GM23338 (cell line): ENCODE data around the gene MAD1L1. TPM values are rescaled to one million over a fixed set of nuclear protein-coding genes. Genes with fewer than 3 reads are reported as not detected.

Source experiments
- ATAC-seq: fragments of 200-7000 bp; cut with Tn5 transposase; 3 replicates; pipeline ENCODE4 v1.9.1; 2020
- DNase-seq: peaks from one replicate; pipeline ENCODE4 v3.0.0-alpha.2; 2015; ENCODE audit warnings: low spot score
- H2AFZ ChIP-seq: fragments of 200-600 bp; sonication (generic); 2 replicates; pipeline ENCODE4 v1.8.0; 2016; ENCODE audit warnings: antibody characterized with exemption, mild to moderate bottlenecking, moderate library complexity
- H3F3A ChIP-seq: fragments of 200-600 bp; sonication (generic); replicated peaks from 2 replicates; pipeline ENCODE4 v1.8.0; 2017; ENCODE audit warnings: antibody characterized with exemption, mixed run types, low read depth
- H3K27ac ChIP-seq: fragments of 200-600 bp; sonication (generic); 2 replicates; pipeline ENCODE4 v1.6.1; 2016; ENCODE audit warnings: low read depth
- H3K27me3 ChIP-seq: fragments of 200-600 bp; sonication (generic); 2 replicates; pipeline ENCODE4 v1.8.0; 2016; ENCODE audit warnings: mild to moderate bottlenecking, mixed run types, moderate library complexity; ENCODE audit not compliant: insufficient read depth
- H3K36me3 ChIP-seq: fragments of 200-600 bp; sonication (generic); 2 replicates; pipeline ENCODE4 v1.8.0; 2016; ENCODE audit warnings: mild to moderate bottlenecking; ENCODE audit not compliant: insufficient read depth
- H3K4me1 ChIP-seq: fragments of 200-600 bp; sonication (generic); 2 replicates; pipeline ENCODE4 v1.8.0; 2016; ENCODE audit warnings: mild to moderate bottlenecking, moderate library complexity; ENCODE audit not compliant: insufficient read depth
- H3K4me2 ChIP-seq: fragments of 200-600 bp; sonication (generic); 2 replicates; pipeline ENCODE4 v1.7.1; 2017; ENCODE audit warnings: mixed run types
- H3K4me3 ChIP-seq: fragments of 200-600 bp; sonication (generic); 2 replicates; pipeline ENCODE4 v1.6.1; 2016; ENCODE audit warnings: mixed run types
- H3K79me2 ChIP-seq: fragments of 200-600 bp; sonication (generic); replicated peaks from 2 replicates; pipeline ENCODE4 v1.8.0; 2017; ENCODE audit warnings: mild to moderate bottlenecking; ENCODE audit not compliant: insufficient read depth
- H3K9me2 ChIP-seq: fragments of 200-600 bp; sonication (generic); 2 replicates; pipeline ENCODE4 v1.8.0; 2017; ENCODE audit not compliant: insufficient read depth
- H4K20me1 ChIP-seq: fragments of 200-600 bp; sonication (generic); replicated peaks from 2 replicates; pipeline ENCODE4 v1.8.0; 2017; ENCODE audit warnings: mild to moderate bottlenecking; ENCODE audit not compliant: insufficient read depth
- H3K27ac Mint-ChIP-seq: 2 replicates; pipeline ENCODE4 v1.8.0; 2020; ENCODE audit warnings: inconsistent platforms, mild to moderate bottlenecking, moderate library complexity, mixed read lengths
- H3K27me3 Mint-ChIP-seq: 3 replicates; pipeline ENCODE4 v1.8.0; 2022; ENCODE audit warnings: low read depth, mild to moderate bottlenecking, moderate library complexity, mixed read lengths, inconsistent platforms; ENCODE audit not compliant: insufficient read depth, poor library complexity
- H3K36me3 Mint-ChIP-seq: 3 replicates; pipeline ENCODE4 v1.8.0; 2021; ENCODE audit warnings: low read depth, mild to moderate bottlenecking, inconsistent platforms, moderate library complexity, mixed read lengths
- H3K4me1 Mint-ChIP-seq: 3 replicates; pipeline ENCODE4 v1.8.0; 2020; ENCODE audit warnings: mild to moderate bottlenecking, inconsistent platforms, mixed read lengths
- H3K4me3 Mint-ChIP-seq: 3 replicates; pipeline ENCODE4 v1.8.0; 2021; ENCODE audit warnings: moderate library complexity, mild to moderate bottlenecking, inconsistent platforms, mixed read lengths
- H3K9me3 Mint-ChIP-seq: 3 replicates; pipeline ENCODE4 v1.8.0; 2020; ENCODE audit warnings: moderate library complexity, mild to moderate bottlenecking, inconsistent platforms, mixed read lengths
- CREB1 ChIP-seq: fragments of 250-450 bp; sonication (Bioruptor Pico); IDR thresholded peaks from 2 replicates; pipeline ENCODE4 v1.5.0; 2020; ENCODE audit warnings: low read depth, mild to moderate bottlenecking, moderate library complexity
- CTCF ChIP-seq, 2 experiments: fragments of 200-600 bp in 1 of 2; sonication (generic) in 1 of 2; conservative IDR thresholded peaks; 2 replicates each; pipeline versions ENCODE4 v1.5.1 to v1.6.1; 2016 to 2017; ENCODE audit warnings: antibody characterized with exemption in 2 of 2, low read depth in 2 of 2, mild to moderate bottlenecking in 2 of 2, moderate library complexity in 1 of 2
- EZH2 ChIP-seq: fragments of 200-600 bp; sonication (generic); IDR thresholded peaks from one replicate; pipeline ENCODE4 v1.8.0; 2017; ENCODE audit warnings: antibody characterized with exemption, mild to moderate bottlenecking, low read depth; ENCODE audit not compliant: unreplicated experiment
- EZH2phosphoT487 ChIP-seq: fragments of 200-600 bp; sonication (generic); IDR thresholded peaks from one replicate; pipeline ENCODE4 v1.8.1; 2018; ENCODE audit warnings: antibody characterized with exemption; ENCODE audit not compliant: unreplicated experiment
- JUNB ChIP-seq: IDR thresholded peaks from one replicate; pipeline ENCODE4 v1.6.1; 2016; ENCODE audit warnings: antibody characterized with exemption; ENCODE audit not compliant: unreplicated experiment
- NANOG ChIP-seq: IDR thresholded peaks from 2 replicates; pipeline ENCODE4 v1.6.1; 2016; ENCODE audit warnings: antibody characterized with exemption, borderline replicate concordance
- POLR2AphosphoS5 ChIP-seq: IDR thresholded peaks from 2 replicates; pipeline ENCODE4 v1.6.1; 2016; ENCODE audit warnings: antibody characterized with exemption, low read depth
- STAT1 ChIP-seq: IDR thresholded peaks from one replicate; pipeline ENCODE4 v1.6.1; 2016; ENCODE audit warnings: antibody characterized with exemption; ENCODE audit not compliant: unreplicated experiment
- ZNF114 ChIP-seq: fragments of 250-450 bp; sonication (Bioruptor Pico); IDR thresholded peaks from 2 replicates; pipeline ENCODE4 v1.5.0; 2020; ENCODE audit warnings: mild to moderate bottlenecking, moderate library complexity
- ZNF331 ChIP-seq: fragments of 250-450 bp; sonication (Bioruptor Pico); IDR thresholded peaks from 2 replicates; pipeline ENCODE4 v1.5.0; 2020; ENCODE audit warnings: low read depth, mild to moderate bottlenecking, moderate library complexity
- polyA plus RNA-seq: library from polyadenylated mRNA; unstranded; fragments of >200 nt; fragmentation: Nextera tagmentation; extraction: Ambion mirVana; gene quantifications from 2 replicates; pipeline ENCODE4 v1.2.1, GENCODE V29; 2016
- total RNA-seq: library from RNA; depleted of rRNA; stranded (reverse); fragments of >200 nt; shearing (Covaris generic); gene quantifications from 2 replicates; pipeline ENCODE4 v1.2.3, GENCODE V29; 2014

Gene MAD1L1
- total and polyA plus RNA-seq, 2 experiments from 2014 or later = 40.3 to 59.3 TPM

GRCh38 chr7:1901431-1902210 is 331.1 kb downstream of the MAD1L1 start:
- Histone ChIP-seq H3K9me2 (no peaks in the 10 kb centered on the region), H3K27me3 (no peaks in the 10 kb centered on the region), H3K36me3 (no peaks in the 10 kb centered on the region), H3K79me2 (no peaks in the 10 kb centered on the region), H3K4me3 (no peak overlapping the region), H3K27ac (no peak overlapping the region), H3K4me2 (no peak overlapping the region), H3K4me1 (no peaks in the 10 kb centered on the region), H2AFZ (no peak overlapping the region), H4K20me1 (no peaks in the 10 kb centered on the region), H3F3A (no peaks in the 10 kb centered on the region)
- no peak for ATAC-seq
- Mint-ChIP-seq H3K27ac (no peak overlapping the region), H3K27me3 (peaks cover 3% of the 10 kb centered on the region), H3K4me3 (no peak overlapping the region), H3K9me3 (no peaks in the 10 kb centered on the region), H3K4me1 (no peaks in the 10 kb centered on the region; the same call in 2 of the 3 replicates), H3K36me3 (peaks cover 2% of the 10 kb centered on the region; the same call in 1 of the 3 replicates)
- TF ChIP-seq EZH2phosphoT487 (no peak), ZNF114 (no peak)
- DNase-seq = no peak

GRCh38 chr7:1900847-1901246 is 331.9 kb downstream of the MAD1L1 start:
- ATAC-seq (no peak), DNase-seq (no peak)
- H3K79me2 ChIP-seq = no peaks in the 10 kb centered on the region
- H3K36me3 Mint-ChIP-seq = peaks cover 2% of the 10 kb centered on the region; the same call in 1 of the 3 replicates
- TF ChIP-seq STAT1 = no peak
- no peak for TF ChIP-seq CREB1
- no peak for TF ChIP-seq ZNF331 (CRISPR knock-in tag)
- no peak for TF ChIP-seq EZH2phosphoT487
- TF ChIP-seq NANOG = no peak
- no peaks in the 10 kb centered on the region for H3K27me3 Mint-ChIP-seq
- H3K4me1 Mint-ChIP-seq = no peaks in the 10 kb centered on the region; the same call in 2 of the 3 replicates
- no peak overlapping the region for H3K27ac ChIP-seq
- no peak overlapping the region for H3K4me3 Mint-ChIP-seq
- no peak overlapping the region for H2AFZ ChIP-seq
- H3K9me3 Mint-ChIP-seq = no peaks in the 10 kb centered on the region
- no peak overlapping the region for H3K4me3 ChIP-seq
- H3K27ac Mint-ChIP-seq = no peak overlapping the region
- no peaks in the 10 kb centered on the region for H3K27me3 ChIP-seq
- H3K9me2 ChIP-seq = no peaks in the 10 kb centered on the region
- no peaks in the 10 kb centered on the region for H3K36me3 ChIP-seq
- no peak overlapping the region for H3K4me2 ChIP-seq
- no peaks in the 10 kb centered on the region for H4K20me1 ChIP-seq
- H3F3A ChIP-seq = no peaks in the 10 kb centered on the region
- no peaks in the 10 kb centered on the region for H3K4me1 ChIP-seq

GRCh38 chr7:1899951-1900762 is 332.6 kb downstream of the MAD1L1 start:
- Histone ChIP-seq H3K79me2 (no peaks in the 10 kb centered on the region), H3K27ac (no peak overlapping the region), H4K20me1 (no peaks in the 10 kb centered on the region), H3F3A (no peaks in the 10 kb centered on the region), H2AFZ (no peak overlapping the region), H3K4me1 (no peaks in the 10 kb centered on the region), H3K9me2 (no peaks in the 10 kb centered on the region), H3K36me3 (no peaks in the 10 kb centered on the region), H3K4me3 (no peak overlapping the region), H3K27me3 (no peaks in the 10 kb centered on the region), H3K4me2 (no peak overlapping the region)
- TF ChIP-seq POLR2AphosphoS5 (no peak), JUNB (no peak), CREB1 (no peak), ZNF331 (CRISPR knock-in tag) (no peak), EZH2 (no peak), CTCF (conservative IDR thresholded peaks at IDR 0.05; ENCODE audit: low read depth in 2 of 2) (no peak), EZH2phosphoT487 (no peak)
- Mint-ChIP-seq H3K27me3 (no peaks in the 10 kb centered on the region), H3K4me1 (no peaks in the 10 kb centered on the region; the same call in 2 of the 3 replicates), H3K4me3 (no peak overlapping the region), H3K9me3 (no peaks in the 10 kb centered on the region), H3K27ac (peak overlapping the region; percentile 52; the same call in 1 of the 2 replicates), H3K36me3 (peaks cover 2% of the 10 kb centered on the region; the same call in 1 of the 3 replicates)
- ATAC-seq (no peak), DNase-seq (no peak)
